Lower lobe of right lung (tissue), 2 donors: ENCODE measurements around the gene SEMA7A. TPM values are rescaled to one million over a fixed set of nuclear protein-coding genes. Genes with fewer than 3 reads are reported as not detected.

ENCODE experiments used
- ATAC-seq, 2 donors: fragments of 200-7000 bp; cut with Tn5 transposase; one replicate each; pipeline ENCODE4 v1.9.1; 2020 to 2022; ENCODE audit warnings: mild to moderate bottlenecking in 2 of 2, moderate library complexity in 2 of 2
- DNase-seq: peaks from one replicate; pipeline ENCODE4 v3.0.0-alpha.2; 2020
- H3K27ac ChIP-seq: fragments of 200-600 bp; one replicate; pipeline ENCODE4 v1.8.0; 2022
- H3K27me3 ChIP-seq: fragments of 200-600 bp; one replicate; pipeline ENCODE4 v1.8.0; 2022; ENCODE audit warnings: low read depth
- H3K36me3 ChIP-seq: fragments of 200-600 bp; one replicate; pipeline ENCODE4 v1.8.0; 2022; ENCODE audit warnings: mild to moderate bottlenecking
- H3K4me1 ChIP-seq: fragments of 200-600 bp; one replicate; pipeline ENCODE4 v1.8.0; 2022
- H3K4me3 ChIP-seq: fragments of 200-600 bp; one replicate; pipeline ENCODE4 v1.8.0; 2022; ENCODE audit warnings: mild to moderate bottlenecking
- H3K9me3 ChIP-seq: fragments of 200-600 bp; one replicate; pipeline ENCODE4 v1.8.0; 2022
- intact Hi-C: fragments of 100-400 bp; cut with DNase I; formaldehyde crosslinking; loops from one replicate; pipeline ENCODE4 v1.11.0; 2022
- total RNA-seq: library from RNA; stranded (reverse); fragmentation: NEBNext Ultra II Directional; extraction: Animal tissue kit (Norgen Biotek cat#: 25700); gene quantifications from one replicate; pipeline ENCODE4 v1.2.1, GENCODE V29; 2021
- TF ChIP-seq, protein P1 (sequence below): fragments of 200-600 bp; IDR thresholded peaks from one replicate; pipeline ENCODE4 v1.8.0; 2022; ENCODE audit warnings: antibody characterized with exemption, mild to moderate bottlenecking
- donor health status: DM: no; HTN: yes; CAD: no; lungs with severe emphysema.

SEMA7A gene
- total RNA-seq, 1 donor from 2014 or later, result 4.6 TPM

DNA sequence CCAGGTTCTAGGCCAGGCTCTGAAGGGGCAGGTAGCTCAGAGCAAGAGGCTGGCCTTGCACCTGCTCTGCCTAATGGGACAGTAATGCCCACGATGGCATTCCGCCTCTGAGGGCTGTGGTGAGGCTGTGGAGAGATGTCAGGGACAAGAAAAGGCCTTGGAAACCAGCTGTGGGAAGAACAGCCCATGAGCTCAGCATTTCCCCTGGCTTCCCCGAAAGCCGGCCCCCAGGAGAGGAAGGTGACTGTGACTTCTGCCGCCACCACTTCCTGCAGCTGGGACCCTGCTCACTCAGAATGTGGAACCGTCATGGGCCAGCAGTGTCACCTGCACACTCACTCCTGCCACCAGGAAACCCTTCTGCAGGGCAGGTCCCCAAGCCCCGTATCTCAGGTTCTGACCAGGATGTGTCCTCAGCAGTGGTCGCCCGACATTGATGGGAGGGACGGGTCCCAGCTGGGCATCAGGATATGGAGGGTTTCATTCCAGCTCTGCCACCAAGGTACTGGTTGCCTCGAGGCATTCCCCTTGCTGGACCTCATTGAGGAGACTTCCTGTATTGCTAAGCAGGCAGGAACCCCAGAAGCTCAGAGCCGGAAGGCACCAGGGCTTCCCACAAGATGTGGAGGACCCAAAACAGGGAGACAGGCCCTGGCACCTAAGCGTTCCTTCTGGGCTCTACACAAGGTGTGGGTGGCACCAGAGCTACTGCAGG, 30.7 kb downstream of the SEMA7A start:
- intact Hi-C loops, result no loop called here
- no peak overlapping the region for H3K4me3 ChIP-seq
- no peak overlapping the region for H3K27ac ChIP-seq
- peaks cover 6% of the 10 kb centered on the region for H3K27me3 ChIP-seq
- DNase-seq (peak; percentile 62), ATAC-seq (peak in 1 of 2 donors; percentile 26)
- H3K9me3 ChIP-seq, result no peaks in the 10 kb centered on the region
- TF ChIP-seq, protein P1, sequence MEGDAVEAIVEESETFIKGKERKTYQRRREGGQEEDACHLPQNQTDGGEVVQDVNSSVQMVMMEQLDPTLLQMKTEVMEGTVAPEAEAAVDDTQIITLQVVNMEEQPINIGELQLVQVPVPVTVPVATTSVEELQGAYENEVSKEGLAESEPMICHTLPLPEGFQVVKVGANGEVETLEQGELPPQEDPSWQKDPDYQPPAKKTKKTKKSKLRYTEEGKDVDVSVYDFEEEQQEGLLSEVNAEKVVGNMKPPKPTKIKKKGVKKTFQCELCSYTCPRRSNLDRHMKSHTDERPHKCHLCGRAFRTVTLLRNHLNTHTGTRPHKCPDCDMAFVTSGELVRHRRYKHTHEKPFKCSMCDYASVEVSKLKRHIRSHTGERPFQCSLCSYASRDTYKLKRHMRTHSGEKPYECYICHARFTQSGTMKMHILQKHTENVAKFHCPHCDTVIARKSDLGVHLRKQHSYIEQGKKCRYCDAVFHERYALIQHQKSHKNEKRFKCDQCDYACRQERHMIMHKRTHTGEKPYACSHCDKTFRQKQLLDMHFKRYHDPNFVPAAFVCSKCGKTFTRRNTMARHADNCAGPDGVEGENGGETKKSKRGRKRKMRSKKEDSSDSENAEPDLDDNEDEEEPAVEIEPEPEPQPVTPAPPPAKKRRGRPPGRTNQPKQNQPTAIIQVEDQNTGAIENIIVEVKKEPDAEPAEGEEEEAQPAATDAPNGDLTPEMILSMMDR, result no peak
- H3K4me1 ChIP-seq, result peaks cover 39% of the 10 kb centered on the region
- H3K36me3 ChIP-seq, result no peaks in the 10 kb centered on the region

DNA sequence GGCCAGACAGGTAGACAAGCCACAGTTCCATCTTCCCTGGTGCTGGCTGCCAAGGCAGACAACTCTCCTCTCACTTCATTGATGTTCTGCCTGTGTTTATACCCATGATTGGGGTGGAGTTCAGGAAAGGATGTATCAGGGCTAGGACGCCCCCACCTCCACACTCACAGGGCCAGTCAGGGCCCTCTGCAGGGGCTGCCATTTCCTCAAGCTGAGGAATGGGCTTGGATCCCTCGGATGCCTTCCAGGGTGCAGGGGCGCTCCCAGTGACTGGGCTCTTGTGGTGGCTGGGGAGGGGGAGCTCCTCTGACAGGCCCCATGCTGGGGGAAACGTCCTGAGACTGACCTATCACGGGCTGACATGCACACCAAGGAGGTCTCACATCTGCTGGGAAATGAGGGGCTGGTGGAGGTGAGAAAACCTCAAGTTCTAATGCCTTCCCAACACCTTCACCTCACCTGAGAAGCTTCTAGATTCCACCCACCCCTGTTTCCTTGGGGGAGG, 31.4 kb downstream of the SEMA7A start:
- H3K4me1 ChIP-seq, result peaks cover 39% of the 10 kb centered on the region
- ATAC-seq, result no peak
- TF ChIP-seq, protein P1, result no peak
- no peak overlapping the region for H3K27ac ChIP-seq
- peaks cover 6% of the 10 kb centered on the region for H3K27me3 ChIP-seq
- no peak for DNase-seq
- H3K9me3 ChIP-seq, result no peaks in the 10 kb centered on the region
- no peak overlapping the region for H3K4me3 ChIP-seq
- H3K36me3 ChIP-seq, result no peaks in the 10 kb centered on the region
- intact Hi-C loops, result no loop called here

DNA sequence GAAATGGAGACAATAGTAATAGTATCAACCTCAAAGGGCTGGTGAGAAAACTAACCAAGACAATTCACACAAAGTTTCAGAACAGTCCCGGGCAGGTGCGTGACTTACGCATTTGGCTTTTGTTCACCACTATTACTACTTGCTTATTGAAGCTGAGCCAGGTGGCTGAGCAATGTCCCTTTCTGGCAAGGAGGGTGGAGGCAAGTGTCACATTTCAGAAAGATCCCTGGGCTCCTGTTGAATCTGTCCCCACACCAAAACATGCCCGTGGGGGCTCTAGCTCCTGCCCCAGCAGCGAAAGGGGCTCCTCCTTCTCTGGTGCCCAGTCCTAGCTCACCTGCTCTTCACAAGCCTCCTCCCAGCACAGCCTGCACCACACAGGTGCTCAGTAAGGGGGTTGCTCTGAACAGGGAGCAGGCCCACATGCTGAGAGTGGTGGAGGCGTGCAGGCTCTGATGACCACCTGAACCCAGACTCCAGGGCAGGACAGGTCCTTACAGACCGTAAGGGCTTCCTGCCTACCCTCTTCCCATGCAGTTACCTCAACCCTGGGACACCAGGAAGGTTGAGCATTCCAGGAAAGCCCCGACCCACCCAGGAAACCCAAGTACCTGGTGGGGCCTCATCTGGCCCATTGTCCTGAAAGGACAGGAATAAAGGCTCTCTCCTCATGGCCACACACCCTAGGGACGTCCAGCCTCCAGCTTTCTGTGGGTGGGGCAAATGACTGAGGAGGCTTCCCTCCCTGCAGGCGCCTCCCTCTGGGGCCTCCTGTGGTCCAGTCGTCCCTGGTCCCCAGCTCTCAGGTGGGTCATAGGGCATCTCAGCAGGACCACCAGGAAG, 32.6 kb downstream of the SEMA7A start:
- Histone ChIP-seq H3K4me3 (no peak overlapping the region), H3K27me3 (peaks cover 6% of the 10 kb centered on the region), H3K4me1 (peaks cover 39% of the 10 kb centered on the region), H3K27ac (no peak overlapping the region), H3K36me3 (no peaks in the 10 kb centered on the region), H3K9me3 (no peaks in the 10 kb centered on the region)
- intact Hi-C loops, result no loop called here
- DNase-seq, result no peak
- no peak for ATAC-seq
- TF ChIP-seq, protein P1, result no peak

DNA sequence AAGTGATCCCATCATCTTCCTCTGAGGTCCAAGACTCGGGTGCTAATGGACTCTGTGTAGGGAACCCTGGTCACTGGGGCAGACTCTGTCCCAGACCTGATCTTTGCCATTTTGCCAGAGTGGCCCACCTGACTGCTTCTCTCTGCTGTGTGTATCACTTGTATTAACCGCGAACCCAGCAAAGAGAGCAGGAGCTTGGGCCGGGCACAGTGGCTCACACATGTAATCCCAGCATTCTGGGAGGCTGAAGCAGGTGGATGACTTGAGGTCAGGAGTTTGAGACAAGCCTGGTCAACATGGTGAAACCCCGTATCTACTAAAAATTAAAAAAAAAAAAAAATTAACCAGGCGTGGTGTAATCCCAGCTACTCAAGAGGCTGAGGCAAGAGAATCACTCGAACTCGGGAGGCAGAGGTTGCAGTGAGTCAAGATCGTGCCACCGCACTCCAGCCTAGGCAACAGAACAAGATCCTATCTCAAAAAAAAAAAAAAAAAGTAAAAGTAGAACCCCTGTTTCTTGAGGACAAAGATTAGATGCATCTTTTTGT, 33.4 kb downstream of the SEMA7A start:
- DNase-seq, result no peak
- no peak for ATAC-seq
- TF ChIP-seq, protein P1, result no peak
- Histone ChIP-seq H3K9me3 (no peaks in the 10 kb centered on the region), H3K36me3 (no peaks in the 10 kb centered on the region), H3K4me3 (no peak overlapping the region), H3K27me3 (peaks cover 6% of the 10 kb centered on the region), H3K27ac (no peak overlapping the region), H3K4me1 (peaks cover 39% of the 10 kb centered on the region)
- intact Hi-C loops, result no loop called here

DNA sequence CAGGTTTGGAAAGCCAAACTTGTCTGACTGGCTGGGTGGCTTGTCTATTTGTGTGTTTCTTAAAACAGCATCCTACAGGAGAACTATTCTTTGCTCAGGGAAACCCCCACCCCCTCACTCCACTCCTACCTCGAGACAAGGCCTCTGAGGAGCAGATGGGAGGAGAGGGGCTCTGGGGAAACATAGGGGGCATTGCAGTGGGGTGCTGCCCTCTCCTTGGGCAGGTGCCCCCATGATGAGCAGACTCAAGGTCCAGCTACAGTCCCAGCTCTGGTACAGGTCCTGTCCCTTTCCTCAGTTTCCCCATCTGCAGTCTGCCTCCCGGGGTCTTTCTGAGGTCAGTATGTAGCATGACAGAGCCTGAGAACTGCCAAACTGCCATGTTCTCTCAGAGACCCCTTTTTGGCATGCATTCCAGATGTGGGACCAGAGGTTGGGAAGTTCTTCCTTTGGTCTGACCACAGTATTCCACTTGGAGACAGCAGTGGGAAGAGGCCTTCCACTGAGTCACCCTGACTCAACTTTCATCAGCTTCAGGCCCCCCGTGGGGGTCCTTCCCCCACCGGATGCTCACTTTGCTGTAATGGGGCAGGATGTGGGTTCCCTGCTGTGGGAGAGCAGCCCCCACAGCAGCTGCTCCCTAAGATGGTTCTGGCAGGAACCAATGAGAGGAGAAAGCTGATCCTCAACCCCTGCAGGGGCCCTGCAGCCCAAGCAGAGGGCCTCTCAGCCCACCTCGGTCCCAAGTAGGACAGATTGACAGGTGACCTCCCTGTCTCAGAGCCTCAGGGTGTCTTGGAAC, 34.0 kb downstream of the SEMA7A start:
- DNase-seq, result no peak

More for the DNA sequence above, 34.0 kb downstream of the SEMA7A start:
- Histone ChIP-seq H3K4me3 (no peak overlapping the region), H3K27me3 (peaks cover 6% of the 10 kb centered on the region), H3K4me1 (peaks cover 39% of the 10 kb centered on the region), H3K27ac (no peak overlapping the region), H3K9me3 (no peaks in the 10 kb centered on the region), H3K36me3 (no peaks in the 10 kb centered on the region)
- no peak for ATAC-seq
- intact Hi-C loops, result no loop called here
- TF ChIP-seq, protein P1, result no peak
